Hindlimb muscle (tissue), 1 donor: ENCODE data around the gene RMDN2. TPM values are rescaled to one million over a fixed set of nuclear protein-coding genes. Genes with fewer than 3 reads are reported as not detected.
"Not testable (repeated sequence)": the region's sequence is repeated elsewhere in the genome, so short reads cannot be mapped to it uniquely, and the experiment has no call there.

Source experiments
- DNase-seq: peaks from one replicate; pipeline ENCODE4 v3.0.0-alpha.2; 2013
- polyA plus RNA-seq: library from polyadenylated mRNA; unstranded; fragments of 120-200 nt; gene quantifications from one replicate; pipeline ENCODE4 v1.2.1, GENCODE V29; 2013; ENCODE audit not compliant: insufficient read length

RMDN2 gene
- polyA plus RNA-seq, 1 donor: 4.1 TPM

DNA sequence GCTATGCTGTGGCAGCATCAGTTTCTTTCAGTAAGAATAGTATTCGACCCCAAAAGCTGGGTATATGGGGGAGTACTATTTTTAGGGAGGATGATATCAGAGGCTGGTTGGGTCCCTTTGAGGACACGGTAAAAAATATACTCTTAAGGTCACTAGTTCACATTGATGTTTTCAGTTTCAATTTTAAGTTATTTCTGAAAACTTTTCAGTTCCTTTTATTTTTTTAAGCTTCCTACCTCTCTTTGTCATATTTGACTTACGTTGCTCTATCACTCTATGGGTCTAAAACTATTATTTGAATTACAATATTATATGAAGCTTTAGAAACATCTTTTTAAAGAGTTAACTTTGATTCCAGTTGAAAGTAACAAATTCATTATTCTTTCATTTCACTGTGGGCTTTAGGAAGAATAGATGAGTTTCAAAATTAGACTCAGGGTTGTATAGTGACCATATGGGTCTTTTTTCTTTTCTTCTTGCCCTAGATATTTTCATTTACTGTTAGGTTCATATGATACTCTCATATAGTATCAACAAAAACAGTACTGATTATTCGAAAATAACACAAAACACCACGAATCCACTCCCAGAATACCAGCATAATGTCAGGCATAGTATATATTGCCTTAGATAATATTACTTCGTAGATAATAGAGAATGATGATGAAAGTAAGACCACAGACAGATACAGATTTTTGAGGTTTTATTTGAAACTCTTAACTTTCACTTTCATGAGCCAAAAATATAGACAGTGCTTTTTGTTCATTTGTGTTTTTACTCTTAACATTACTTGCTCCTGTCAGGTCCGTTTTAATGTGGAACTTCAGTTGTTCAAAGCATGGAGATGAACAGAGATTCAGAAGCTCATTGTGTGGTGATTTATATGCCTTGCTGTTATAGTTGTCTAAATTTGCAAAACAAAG lies 9.8 kb downstream of the RMDN2 start:
- no peak for DNase-seq

DNA sequence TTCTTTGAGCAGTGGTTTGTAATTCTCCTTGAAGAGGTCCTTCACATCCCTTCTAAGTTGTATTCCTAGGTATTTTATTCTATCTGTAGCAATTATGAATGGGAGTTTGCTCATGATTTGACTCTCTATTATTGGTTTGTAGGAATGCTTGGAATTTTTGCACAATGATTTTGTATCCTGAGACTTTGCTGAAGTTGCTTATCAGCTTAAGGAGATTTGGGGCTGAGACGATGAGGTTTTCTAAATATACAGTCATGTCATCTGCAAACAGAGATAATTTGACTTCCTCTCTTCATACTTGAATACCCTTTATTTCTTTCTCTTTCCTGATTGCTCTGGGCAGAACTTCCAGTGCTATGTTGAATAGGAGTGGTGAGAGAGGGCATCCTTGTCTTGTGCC lies 12.5 kb downstream of the RMDN2 start:
- not testable (repeated sequence) for DNase-seq

GRCh38 chr2:37941267-37941666 lies 16.2 kb downstream of the RMDN2 start:
- not testable (repeated sequence) for DNase-seq

DNA sequence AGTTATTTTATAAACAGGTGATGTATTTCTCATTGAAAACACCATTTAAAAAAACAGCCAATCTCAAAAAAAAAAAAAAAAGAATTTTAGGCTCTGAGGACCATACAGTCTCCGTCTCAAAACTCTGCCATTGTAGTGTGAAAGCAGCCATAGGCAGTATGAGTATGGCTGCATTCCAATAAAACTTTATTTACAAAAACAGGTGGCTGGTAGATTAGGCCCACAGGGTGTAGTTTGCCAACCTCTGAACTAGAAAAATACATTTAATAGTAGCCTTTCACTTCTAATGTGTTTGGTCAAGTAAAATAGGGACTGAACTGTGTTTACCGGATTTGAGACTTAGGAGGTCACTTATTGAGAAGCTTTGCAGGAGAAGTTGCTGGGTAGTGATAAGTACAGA lies 19.2 kb downstream of the RMDN2 start:
- no peak for DNase-seq

GRCh38 chr2:37947306-37947705 lies 22.2 kb downstream of the RMDN2 start:
- DNase-seq: no peak

- DNase-seq: not testable (repeated sequence)
These were observed 37.1 kb downstream of the RMDN2 start for GRCh38 chr2:37962018-37962739.

GRCh38 chr2:37962740-37963121 lies 37.6 kb downstream of the RMDN2 start:
- not testable (repeated sequence) for DNase-seq

DNA sequence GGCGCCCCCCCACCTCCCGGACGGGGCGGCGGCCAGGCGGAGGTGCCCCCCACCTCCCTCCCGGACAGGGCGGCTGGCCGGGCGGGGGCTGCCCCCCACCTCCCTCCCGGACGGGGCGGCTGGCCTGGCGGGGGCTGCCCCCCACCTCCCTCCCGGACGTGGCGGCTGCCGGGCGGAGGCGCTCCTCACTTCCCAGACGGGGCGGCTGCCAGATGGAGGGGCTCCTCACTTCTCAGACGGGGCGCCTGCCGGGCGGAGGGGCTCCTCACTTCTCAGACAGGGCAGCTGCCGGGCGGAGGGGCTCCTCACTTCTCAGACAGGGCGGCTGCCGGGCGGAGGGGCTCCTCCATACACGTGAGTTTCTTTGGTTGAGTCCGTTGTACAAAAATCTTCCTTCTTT lies 38.8 kb downstream of the RMDN2 start:
- DNase-seq: not testable (repeated sequence)

DNA sequence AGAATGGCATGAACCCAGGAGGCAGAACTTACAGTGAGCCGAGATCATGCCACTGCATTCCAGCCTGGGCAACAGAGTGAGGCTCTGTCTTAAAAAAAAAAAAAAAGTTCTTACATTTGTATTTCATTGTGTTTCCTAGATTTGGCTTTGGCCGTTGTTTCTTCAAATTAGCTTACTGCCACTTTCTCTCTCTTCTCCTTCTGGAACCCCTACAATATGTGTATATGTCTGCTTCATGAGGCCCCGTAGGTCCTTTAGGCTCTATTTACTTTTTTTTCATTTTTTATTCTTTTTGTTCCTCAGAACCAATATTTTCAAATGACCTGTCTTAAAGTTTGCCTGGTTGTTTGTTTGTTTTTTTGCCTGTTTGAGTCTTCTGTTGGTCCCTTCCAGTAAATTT lies 41.2 kb downstream of the RMDN2 start:
- no peak for DNase-seq

GRCh38 chr2:37969731-37970130 lies 44.6 kb downstream of the RMDN2 start:
- no peak for DNase-seq

DNA sequence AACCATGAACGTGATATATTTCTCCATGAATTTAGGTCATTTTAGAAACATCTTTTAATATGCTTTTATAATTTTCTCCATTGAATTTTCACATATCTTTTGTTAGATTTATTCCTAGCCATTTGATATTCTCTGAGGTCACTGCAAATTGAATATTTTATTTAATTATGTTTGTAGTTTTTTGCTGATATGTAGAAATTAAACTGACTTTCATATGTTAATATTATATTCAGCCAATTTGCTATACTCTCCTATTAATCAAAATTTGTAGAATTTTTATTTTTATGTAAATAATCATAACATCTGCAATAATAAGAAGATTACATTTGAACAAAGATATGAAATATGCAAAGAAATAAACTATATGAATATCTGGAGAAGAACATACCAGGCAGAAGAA lies 46.9 kb downstream of the RMDN2 start:
- no peak for DNase-seq

GRCh38 chr2:37973615-37974353 lies 48.7 kb downstream of the RMDN2 start:
- no peak for DNase-seq

GRCh38 chr2:37975808-37976207 lies 50.7 kb downstream of the RMDN2 start:
- DNase-seq: no peak

GRCh38 chr2:37976411-37976810 lies 51.3 kb downstream of the RMDN2 start:
- DNase-seq: no peak

GRCh38 chr2:37982147-37982582 lies 57.1 kb downstream of the RMDN2 start:
- peak; percentile 56 for DNase-seq

- DNase-seq: no peak
These were observed 57.8 kb downstream of the RMDN2 start for GRCh38 chr2:37982847-37983246.

DNA sequence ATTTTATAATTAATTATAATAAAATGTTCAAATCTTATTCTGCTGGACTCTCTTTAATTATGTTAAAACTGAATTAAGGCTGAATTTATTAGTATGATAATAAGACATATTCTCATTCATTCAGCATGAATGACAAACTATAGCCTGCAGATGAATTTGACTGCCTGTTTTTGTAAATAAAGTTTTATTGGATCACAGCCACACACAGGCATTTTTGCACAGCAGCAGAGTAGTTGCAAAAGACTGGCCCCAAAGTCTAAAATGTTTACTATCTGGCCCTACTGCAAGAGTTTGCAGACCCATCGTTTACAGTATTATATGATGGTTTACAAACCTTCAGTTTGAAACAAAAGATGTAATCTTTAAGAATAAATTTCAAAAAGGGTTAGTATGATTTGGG lies 58.6 kb downstream of the RMDN2 start:
- DNase-seq: no peak

DNA sequence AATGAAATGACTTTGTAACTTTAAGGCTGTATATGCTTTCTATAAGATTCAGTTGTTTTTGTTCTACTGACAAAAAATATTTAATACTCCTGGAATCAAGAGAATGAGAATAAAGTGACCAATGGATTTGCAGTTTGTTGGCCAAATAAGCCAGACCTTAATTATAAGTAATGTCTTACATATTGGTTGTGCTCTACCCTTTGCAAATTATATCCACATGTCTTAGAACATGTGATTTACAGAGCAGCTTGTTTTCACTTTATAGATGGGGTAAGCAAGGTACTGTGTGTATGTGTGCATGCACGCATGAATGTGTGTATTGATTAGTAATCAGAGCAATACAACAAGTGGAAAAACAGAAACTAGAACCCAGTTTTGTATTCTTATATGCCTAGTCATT lies 59.1 kb downstream of the RMDN2 start:
- DNase-seq: no peak

DNA sequence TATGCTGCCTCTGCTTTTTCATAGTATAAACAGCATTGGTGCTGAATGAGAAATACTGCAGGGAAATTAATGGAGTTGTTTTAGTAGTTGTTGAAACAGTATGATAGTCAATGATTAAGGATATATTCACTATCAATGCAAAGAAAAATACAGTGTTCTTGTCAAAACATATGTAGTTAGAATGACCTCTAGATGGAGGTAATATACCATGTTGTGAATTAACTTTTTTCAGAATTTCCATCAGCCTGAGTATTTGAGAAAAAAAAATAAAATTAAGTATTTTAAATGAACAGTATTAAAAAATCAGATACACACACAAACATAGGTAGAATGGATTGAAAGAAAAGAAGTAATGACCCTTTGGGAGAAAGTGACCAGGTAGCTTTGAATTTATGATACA lies 59.5 kb downstream of the RMDN2 start:
- DNase-seq: no peak

- no peak for DNase-seq
These were observed 60.2 kb downstream of the RMDN2 start for GRCh38 chr2:37985333-37985732.

DNA sequence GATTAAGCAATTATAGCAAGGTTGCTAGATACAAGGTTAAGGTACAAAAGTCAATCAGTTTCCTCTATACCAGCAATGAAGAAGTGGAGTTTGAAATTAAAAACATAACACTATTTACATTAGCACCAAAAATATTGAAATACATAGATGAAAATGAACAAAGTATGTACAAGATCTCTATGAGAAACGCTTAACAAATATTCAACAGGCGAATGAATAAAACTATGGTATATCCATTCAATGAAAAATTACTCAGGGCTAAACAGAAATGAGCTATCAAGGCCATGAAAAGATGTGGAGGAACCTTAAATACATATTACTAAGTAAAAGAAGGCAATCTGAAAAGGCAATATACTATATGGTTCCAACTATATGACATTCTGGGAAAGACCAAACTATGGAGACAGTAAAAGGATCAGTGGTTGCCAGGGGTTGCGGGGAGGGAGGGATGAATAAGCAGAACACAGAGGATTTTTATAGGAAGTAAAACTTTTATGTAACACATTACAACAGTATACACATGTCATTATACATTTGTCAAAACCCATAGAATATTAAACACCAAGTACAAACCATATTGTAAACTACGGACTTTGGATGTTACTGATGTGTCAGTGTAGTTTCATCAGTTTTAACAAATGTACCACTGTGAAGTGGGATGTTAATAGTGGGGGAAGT lies 62.1 kb downstream of the RMDN2 start:
- DNase-seq: no peak

- no peak for DNase-seq
These were observed 67.5 kb downstream of the RMDN2 start for GRCh38 chr2:37992601-37993000.

DNA sequence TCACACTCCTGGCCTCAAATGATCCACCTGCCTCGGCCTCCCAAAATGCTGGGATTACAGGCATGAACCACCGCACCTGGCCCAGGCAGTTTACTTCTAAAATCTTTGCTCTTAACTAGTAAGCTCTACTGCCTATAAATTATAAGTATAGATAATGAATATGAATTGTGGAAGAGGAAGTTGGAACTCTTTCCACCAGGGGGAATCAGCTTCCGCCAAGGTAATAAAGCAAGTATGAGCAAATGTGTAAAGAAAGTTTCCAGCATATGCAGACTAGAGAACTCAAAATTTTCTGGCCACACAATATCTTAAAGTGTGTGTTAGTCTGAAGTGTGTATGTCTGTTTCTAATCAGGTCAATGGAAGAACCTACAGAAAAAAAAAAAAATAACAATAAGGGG lies 68.1 kb downstream of the RMDN2 start:
- no peak for DNase-seq
